K562 (cell line): ENCODE data around the gene OSCP1. TPM values are rescaled to one million over a fixed set of nuclear protein-coding genes. Genes with fewer than 3 reads are reported as not detected.

Experiments
- ARID4B ChIP-seq: sonication (generic); formaldehyde crosslinking; IDR thresholded peaks from 2 replicates; pipeline ENCODE4 v1.8.0; 2022; ENCODE audit warnings: mild to moderate bottlenecking, missing genetic modification reagents
- HNRNPLL ChIP-seq: fragments of 200-400 bp; formaldehyde crosslinking; IDR thresholded peaks from 2 replicates; pipeline ENCODE4 v1.6.1; 2017; ENCODE audit warnings: low read length, low read depth, mild to moderate bottlenecking; ENCODE audit not compliant: poor library complexity, severe bottlenecking
- HOMEZ ChIP-seq: fragments of 250-450 bp; sonication (Bioruptor Pico); IDR thresholded peaks from 2 replicates; pipeline ENCODE4 v1.4.0; 2020; ENCODE audit warnings: mild to moderate bottlenecking, moderate library complexity
- JUND ChIP-seq, 2 experiments: IDR thresholded peaks; 2 replicates in 1 of 2; 3 replicates in 1 of 2; pipeline ENCODE4 v1.6.1; 2011; ENCODE audit warnings: borderline replicate concordance in 2 of 2, low read depth in 2 of 2, low read length in 2 of 2, improper control_type of control experiment in 1 of 2, missing biosample characterization in 1 of 2, missing genetic modification characterization in 1 of 2, missing genetic modification reagents in 1 of 2
- POLR2AphosphoS2 ChIP-seq: IDR thresholded peaks from 2 replicates; pipeline ENCODE4 v1.6.1; 2012; ENCODE audit warnings: low read length, improper control_type of control experiment
- POLR2H ChIP-seq: IDR thresholded peaks from 2 replicates; pipeline ENCODE4 v1.6.1; 2016; ENCODE audit warnings: missing genetic modification characterization, low read depth, mild to moderate bottlenecking, control low read depth, missing compliant biosample characterization, moderate library complexity
- RNF2 ChIP-seq: sonication (generic); IDR thresholded peaks from 2 replicates; pipeline ENCODE4 v1.6.1; 2016
- RREB1 ChIP-seq: fragments of 250-450 bp; sonication (Bioruptor Pico); IDR thresholded peaks from 2 replicates; pipeline ENCODE4 v1.4.0; 2020
- SMAD3 ChIP-seq: fragments of 450-650 bp; formaldehyde crosslinking; conservative IDR thresholded peaks from 2 replicates; pipeline ENCODE4 v1.4.0; 2020; ENCODE audit warnings: mild to moderate bottlenecking
- SPI1 ChIP-seq: IDR thresholded peaks from 2 replicates; pipeline ENCODE4 v1.6.1; 2011; ENCODE audit warnings: low read depth, low read length, control low read depth, borderline replicate concordance
- TOE1 ChIP-seq, 2 experiments: fragments of 450-650 bp in 1 of 2; sonication (generic) in 1 of 2; formaldehyde crosslinking in 1 of 2; IDR thresholded peaks; 2 replicates each; pipeline versions ENCODE4 v1.7.1 to v1.8.0; 2016 to 2022; ENCODE audit warnings: borderline replicate concordance in 2 of 2, mild to moderate bottlenecking in 2 of 2, antibody characterized with exemption in 1 of 2, inconsistent platforms in 1 of 2, low read depth in 1 of 2, missing genetic modification reagents in 1 of 2, moderate library complexity in 1 of 2
- polyA plus RNA-seq, 8 experiments: library from polyadenylated mRNA; depleted of rRNA in 4 of 8; stranded (reverse) in 5 of 8; unstranded in 3 of 8; fragments of >200 nt; fragmentation: Nextera tagmentation in 2 of 8; fragmentation: Illumina TruSeq in 1 of 8; extraction: Ambion mirVana in 2 of 8; extraction: Trizol in 1 of 8; gene quantifications; 2 replicates each; pipeline versions ENCODE4 v1.2.1 to v1.2.3, GENCODE V29; 2011 to 2014; ENCODE audit warnings: inconsistent platforms in 1 of 8, missing spikeins in 1 of 8
- total RNA-seq, 7 experiments: library from RNA; depleted of rRNA in 6 of 7; stranded (reverse); fragments of >200 nt in 6 of 7; fragmentation: Illumina TruSeq in 2 of 7; extraction: Trizol in 2 of 7; gene quantifications; 2 replicates each; pipeline versions ENCODE4 v1.2.1 to v1.2.3, GENCODE V29; 2011 to 2021; ENCODE audit warnings: low replicate concordance in 1 of 7

The OSCP1 gene
- total and polyA plus RNA-seq, 9 of the 15 experiments (the other 6 are each of a cell fraction or from before 2014, with no cell fraction given): 0.15 to 0.40 (median 0.33) TPM; not detected in 5

- TF ChIP-seq HOMEZ (CRISPR knock-in tag): no peak
- 0 out of 2 replicates have a peak, but pooled peaks have one; percentile 29 for TF ChIP-seq ARID4B (CRISPR knock-in tag)
- no peak for TF ChIP-seq HNRNPLL
- TF ChIP-seq SPI1: no peak
- TF ChIP-seq RREB1 (CRISPR knock-in tag): 0 out of 2 replicates have a peak, but pooled peaks have one; percentile 14
- TF ChIP-seq JUND (IDR thresholded peaks at IDR 0.05; ENCODE audit: borderline replicate concordance, low read depth, low read length): peak; percentile 22; the same call in 1 of the 2 replicates
- TF ChIP-seq JUND (tag; IDR thresholded peaks at IDR 0.05; ENCODE audit: borderline replicate concordance, low read depth, low read length): peak; percentile 51; the same call in 1 of the 3 replicates
- TF ChIP-seq SMAD3 (CRISPR knock-in tag): no peak
- no peak for TF ChIP-seq RNF2
- no peak for TF ChIP-seq TOE1 (IDR thresholded peaks at IDR 0.05; ENCODE audit: borderline replicate concordance)
- no peak for TF ChIP-seq TOE1 (CRISPR knock-in tag; IDR thresholded peaks at IDR 0.05; ENCODE audit: borderline replicate concordance, low read depth)
- no peak for TF ChIP-seq POLR2H (tag)
- no peak for TF ChIP-seq POLR2AphosphoS2
These were observed 62.9 kb downstream of the OSCP1 start (continued) for GRCh38 chr1:36387141-36387949.
